Endothelial cell (in vitro differentiated cells): Measurements from ENCODE around the gene GLRX5. TPM values are rescaled to one million over a fixed set of nuclear protein-coding genes. Genes with fewer than 3 reads are reported as not detected.
A peak's percentile ranks its signal among the peaks of the same experiment; 100 is the strongest.

ENCODE experiments used
- DNase-seq: peaks from one replicate; pipeline ENCODE4 v3.0.0; 2021; ENCODE audit warnings: low spot score
- H3K27ac Mint-ChIP-seq: one replicate; pipeline ENCODE4 v1.8.0; 2021; ENCODE audit warnings: mixed read lengths, inconsistent platforms; ENCODE audit not compliant: unreplicated experiment
- H3K27me3 Mint-ChIP-seq: one replicate; pipeline ENCODE4 v1.8.0; 2021; ENCODE audit warnings: mild to moderate bottlenecking, moderate library complexity, mixed read lengths, inconsistent platforms; ENCODE audit not compliant: unreplicated experiment
- H3K36me3 Mint-ChIP-seq: one replicate; pipeline ENCODE4 v1.8.0; 2021; ENCODE audit warnings: mild to moderate bottlenecking, low read depth, mixed read lengths, inconsistent platforms; ENCODE audit not compliant: unreplicated experiment
- H3K4me1 Mint-ChIP-seq: one replicate; pipeline ENCODE4 v1.8.0; 2021; ENCODE audit warnings: mild to moderate bottlenecking, mixed read lengths, inconsistent platforms; ENCODE audit not compliant: unreplicated experiment
- H3K4me3 Mint-ChIP-seq: one replicate; pipeline ENCODE4 v1.8.0; 2021; ENCODE audit warnings: mild to moderate bottlenecking, mixed read lengths, inconsistent platforms; ENCODE audit not compliant: unreplicated experiment
- H3K9me3 Mint-ChIP-seq: one replicate; pipeline ENCODE4 v1.8.0; 2021; ENCODE audit warnings: mixed read lengths, inconsistent platforms; ENCODE audit not compliant: unreplicated experiment
- CTCF ChIP-seq: fragments of 200-600 bp; sonication (generic); IDR thresholded peaks from one replicate; pipeline ENCODE4 v1.5.0; 2021; ENCODE audit warnings: antibody characterized with exemption; ENCODE audit not compliant: unreplicated experiment
- total RNA-seq: library from RNA; stranded (reverse); fragmentation: NEBNext Ultra II Directional; extraction: Animal tissue kit (Norgen Biotek cat#: 25700); gene quantifications from one replicate; pipeline ENCODE4 v1.2.1, GENCODE V29; 2021; ENCODE audit not compliant: unreplicated experiment

GLRX5 gene
- total RNA-seq, 1 donor from 2014 or later, result 40.3 TPM

- no peak for DNase-seq
- Mint-ChIP-seq H3K27me3 (peaks cover 9% of the 10 kb centered on the region), H3K27ac (no peak overlapping the region), H3K9me3 (no peaks in the 10 kb centered on the region), H3K36me3 (no peaks in the 10 kb centered on the region), H3K4me3 (no peak overlapping the region), H3K4me1 (peaks cover 4% of the 10 kb centered on the region)
- no peak for TF ChIP-seq CTCF
These were observed 21.6 kb upstream of the GLRX5 start for GRCh38 chr14:95513291-95513690.

GRCh38 chr14:95514131-95515079 lies 20.4 kb upstream of the GLRX5 start:
- Mint-ChIP-seq H3K27ac (no peak overlapping the region), H3K36me3 (no peaks in the 10 kb centered on the region), H3K27me3 (peaks cover 8% of the 10 kb centered on the region), H3K9me3 (no peaks in the 10 kb centered on the region), H3K4me1 (peaks cover 4% of the 10 kb centered on the region), H3K4me3 (no peak overlapping the region)
- TF ChIP-seq CTCF, result no peak
- no peak for DNase-seq

DNA sequence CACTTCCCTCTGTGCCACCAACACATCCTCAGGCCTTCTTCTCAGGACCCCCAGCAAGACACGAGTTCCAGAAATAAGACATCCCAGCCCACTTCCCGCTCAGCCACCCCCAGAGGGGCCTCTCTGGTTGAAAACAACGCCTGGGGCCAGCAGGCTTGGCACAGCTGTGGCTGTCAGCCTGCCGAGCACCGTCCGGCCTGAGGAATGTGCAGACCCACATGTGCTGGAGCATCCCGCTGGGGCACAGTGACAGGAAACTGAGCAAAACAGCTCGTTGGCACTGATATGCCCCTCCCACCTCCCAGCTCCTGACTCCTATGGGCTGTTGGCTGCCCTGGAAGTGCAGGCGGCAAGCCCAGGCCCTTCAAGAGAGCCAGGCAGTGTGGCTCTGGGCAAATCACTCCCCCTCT lies 19.8 kb upstream of the GLRX5 start:
- DNase-seq, result no peak
- H3K27me3 Mint-ChIP-seq, result peaks cover 8% of the 10 kb centered on the region
- peaks cover 4% of the 10 kb centered on the region for H3K4me1 Mint-ChIP-seq
- no peak overlapping the region for H3K27ac Mint-ChIP-seq
- TF ChIP-seq CTCF, result no peak
- no peak overlapping the region for H3K4me3 Mint-ChIP-seq
- H3K9me3 Mint-ChIP-seq, result no peaks in the 10 kb centered on the region
- H3K36me3 Mint-ChIP-seq, result no peaks in the 10 kb centered on the region

DNA sequence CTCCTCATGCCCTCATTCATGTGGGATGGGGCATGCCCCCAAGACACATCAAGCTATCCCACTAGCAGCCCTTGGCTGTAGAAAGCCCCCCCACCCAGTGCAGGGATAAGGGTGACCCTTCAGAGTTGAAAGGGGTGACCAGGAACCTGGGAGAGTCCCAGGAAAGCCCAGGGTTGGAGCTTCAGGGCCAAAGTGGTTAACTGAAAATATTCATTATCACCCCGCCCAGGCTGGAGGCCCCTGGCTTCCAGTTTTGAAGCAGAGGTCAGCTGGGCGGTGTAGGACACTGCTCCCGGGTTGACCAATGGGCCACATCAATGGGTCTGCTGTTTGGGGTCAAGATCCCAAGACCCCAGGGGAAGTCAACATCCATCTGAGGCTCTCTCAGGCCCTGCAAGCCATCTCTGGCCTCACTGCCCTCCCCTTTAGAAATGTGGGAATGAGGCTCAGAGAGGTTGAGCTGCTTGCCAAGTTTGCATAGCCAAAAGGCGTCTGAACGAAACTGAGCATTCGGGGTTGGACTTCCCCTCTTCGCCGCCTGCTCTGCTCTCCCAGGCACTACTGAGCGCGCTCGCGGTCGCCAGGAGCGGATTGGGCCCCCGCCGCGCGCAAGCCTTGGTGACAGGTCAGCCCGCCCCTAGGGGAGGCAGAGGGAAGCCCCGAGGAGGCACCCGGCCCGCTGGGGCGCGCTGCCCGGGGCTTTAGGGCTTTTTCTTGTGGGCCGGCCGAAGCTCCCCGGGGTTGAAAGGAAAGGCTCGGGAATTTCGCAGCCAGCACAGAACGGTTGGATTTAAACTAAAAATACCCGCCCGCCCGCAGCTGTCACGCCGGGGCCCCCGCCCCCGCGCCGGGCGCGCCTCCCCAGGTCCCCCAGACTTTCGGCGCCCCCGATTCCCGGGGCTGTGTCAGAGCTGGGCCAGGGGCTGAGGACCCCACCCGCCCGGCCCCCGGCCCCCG lies 19.0 kb upstream of the GLRX5 start:
- Mint-ChIP-seq H3K27me3 (peaks cover 8% of the 10 kb centered on the region), H3K9me3 (no peaks in the 10 kb centered on the region), H3K36me3 (no peaks in the 10 kb centered on the region), H3K4me1 (peaks cover 4% of the 10 kb centered on the region), H3K4me3 (peak overlapping the region; percentile 42), H3K27ac (no peak overlapping the region)
- no peak for TF ChIP-seq CTCF
- DNase-seq, result peak; percentile 61
